ENCODE measurements around the gene ARMH3. TPM values are rescaled to one million over a fixed set of nuclear protein-coding genes. Genes with fewer than 3 reads are reported as not detected.

Gene ARMH3
- total RNA-seq, 1 donor from 2014 or later = 6.3 TPM

DNA sequence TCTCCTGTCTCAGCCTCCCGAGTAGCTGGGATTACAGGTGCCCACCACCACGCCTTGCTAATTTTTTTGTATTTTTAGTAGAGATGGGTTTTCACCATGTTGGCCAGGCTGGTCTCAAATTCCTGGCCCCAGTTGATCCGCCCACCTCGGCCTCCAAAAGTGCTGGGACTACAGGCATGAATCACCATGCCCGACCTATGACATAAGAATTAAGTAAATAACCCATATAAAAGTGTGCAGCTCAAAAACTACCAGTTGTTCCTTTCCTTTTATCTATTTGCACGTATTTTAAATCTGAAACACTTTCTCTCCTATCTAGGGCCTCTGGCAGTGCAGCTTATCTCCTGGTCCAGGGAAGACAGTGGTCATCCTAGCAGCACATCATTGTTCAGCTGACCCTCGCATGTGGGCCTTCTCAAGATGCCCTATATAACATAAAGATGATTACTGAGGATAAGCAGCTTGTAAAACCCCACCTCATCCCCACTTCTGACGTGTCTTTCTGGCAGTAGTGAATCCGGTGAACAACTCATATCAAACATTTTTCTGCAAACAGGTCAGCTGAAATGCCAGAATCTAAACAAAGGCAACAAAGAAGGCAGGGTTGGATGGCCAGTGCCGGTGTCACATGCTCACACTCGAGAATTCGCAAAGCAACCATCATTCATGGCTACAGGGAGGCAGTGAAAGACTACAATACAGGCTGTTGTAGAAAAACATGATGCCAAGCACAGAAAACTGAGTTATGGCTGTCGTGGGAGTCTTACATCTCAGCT lies 176.3 kb downstream of the ARMH3 start:
- no peak overlapping the region for H3K4me3 ChIP-seq (ENCODE audit: low read depth, low read length)
- DNase-seq (ENCODE audit: low read depth) = peak; percentile 54
- H3K36me3 ChIP-seq (ENCODE audit: control insufficient read depth, insufficient read depth, low read length) = no peaks in the 10 kb centered on the region
- no peak for FAIRE-seq
- TF ChIP-seq, protein P1, sequence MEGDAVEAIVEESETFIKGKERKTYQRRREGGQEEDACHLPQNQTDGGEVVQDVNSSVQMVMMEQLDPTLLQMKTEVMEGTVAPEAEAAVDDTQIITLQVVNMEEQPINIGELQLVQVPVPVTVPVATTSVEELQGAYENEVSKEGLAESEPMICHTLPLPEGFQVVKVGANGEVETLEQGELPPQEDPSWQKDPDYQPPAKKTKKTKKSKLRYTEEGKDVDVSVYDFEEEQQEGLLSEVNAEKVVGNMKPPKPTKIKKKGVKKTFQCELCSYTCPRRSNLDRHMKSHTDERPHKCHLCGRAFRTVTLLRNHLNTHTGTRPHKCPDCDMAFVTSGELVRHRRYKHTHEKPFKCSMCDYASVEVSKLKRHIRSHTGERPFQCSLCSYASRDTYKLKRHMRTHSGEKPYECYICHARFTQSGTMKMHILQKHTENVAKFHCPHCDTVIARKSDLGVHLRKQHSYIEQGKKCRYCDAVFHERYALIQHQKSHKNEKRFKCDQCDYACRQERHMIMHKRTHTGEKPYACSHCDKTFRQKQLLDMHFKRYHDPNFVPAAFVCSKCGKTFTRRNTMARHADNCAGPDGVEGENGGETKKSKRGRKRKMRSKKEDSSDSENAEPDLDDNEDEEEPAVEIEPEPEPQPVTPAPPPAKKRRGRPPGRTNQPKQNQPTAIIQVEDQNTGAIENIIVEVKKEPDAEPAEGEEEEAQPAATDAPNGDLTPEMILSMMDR (IDR thresholded peaks at IDR 0.05; ENCODE audit: insufficient read depth, low read length, severe bottlenecking) = no peak
- H3K27me3 ChIP-seq (ENCODE audit: control insufficient read depth, insufficient read depth, low read length) = no peaks in the 10 kb centered on the region

DNA sequence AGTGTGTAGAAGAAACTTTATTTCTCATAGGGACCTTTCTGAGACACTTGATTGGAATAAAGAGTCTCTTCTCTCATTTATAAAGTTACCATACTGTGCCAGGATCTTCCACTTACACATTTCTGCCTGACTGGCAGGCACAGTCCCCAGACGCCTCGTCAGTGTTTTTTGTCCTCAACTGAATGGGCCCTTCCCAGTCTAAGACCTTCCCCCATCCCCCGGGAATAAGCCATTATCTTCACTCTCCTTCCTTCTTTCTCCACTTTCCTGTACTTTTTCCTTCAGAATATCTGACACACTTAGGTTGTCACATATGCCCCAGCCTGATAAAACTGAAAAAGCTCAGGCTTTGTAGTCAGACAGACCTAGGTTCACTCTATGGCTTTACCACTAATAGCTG lies 177.1 kb downstream of the ARMH3 start:
- Histone ChIP-seq H3K4me3 (ENCODE audit: low read depth, low read length) (no peak overlapping the region), H3K27me3 (ENCODE audit: control insufficient read depth, insufficient read depth, low read length) (no peaks in the 10 kb centered on the region), H3K36me3 (ENCODE audit: control insufficient read depth, insufficient read depth, low read length) (no peaks in the 10 kb centered on the region)
- FAIRE-seq (no peak), DNase-seq (ENCODE audit: low read depth) (no peak)
- TF ChIP-seq, protein P1 (IDR thresholded peaks at IDR 0.05; ENCODE audit: insufficient read depth, low read length, severe bottlenecking) = no peak

DNA sequence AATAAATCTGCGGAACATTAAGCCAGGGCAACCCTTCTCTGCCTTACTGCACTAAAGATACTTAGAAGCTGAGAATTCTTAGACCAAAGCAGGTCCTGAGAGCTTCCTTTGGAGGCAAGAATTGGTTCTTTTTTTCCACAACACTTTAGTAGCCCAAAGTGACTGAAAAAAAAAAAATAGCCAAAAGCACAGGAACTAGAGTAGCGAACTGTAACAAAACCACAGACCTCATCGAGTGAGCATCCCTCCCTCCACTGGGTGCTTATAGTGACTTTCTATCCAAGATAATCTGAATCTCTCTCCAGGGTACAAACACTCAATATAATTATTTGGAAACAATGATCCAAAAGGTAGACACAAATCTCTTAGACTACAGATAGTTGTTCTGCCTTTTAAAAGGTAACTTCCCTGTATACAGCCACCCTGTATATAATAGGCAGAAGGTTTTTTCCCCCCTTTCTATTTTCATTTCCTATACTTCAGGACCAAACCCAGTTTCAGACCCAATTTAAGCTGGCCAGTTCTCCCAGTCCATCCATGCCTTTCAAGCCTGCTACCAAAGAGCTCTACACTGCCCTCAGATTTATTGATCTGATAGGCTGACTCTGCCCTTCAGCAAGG lies 180.8 kb downstream of the ARMH3 start:
- no peak overlapping the region for H3K4me3 ChIP-seq (ENCODE audit: low read depth, low read length)
- DNase-seq (ENCODE audit: low read depth) (no peak), FAIRE-seq (no peak)
- TF ChIP-seq, protein P1 (IDR thresholded peaks at IDR 0.05; ENCODE audit: insufficient read depth, low read length, severe bottlenecking) = no peak
- no peaks in the 10 kb centered on the region for H3K36me3 ChIP-seq (ENCODE audit: control insufficient read depth, insufficient read depth, low read length)
- H3K27me3 ChIP-seq (ENCODE audit: control insufficient read depth, insufficient read depth, low read length) = no peaks in the 10 kb centered on the region

DNA sequence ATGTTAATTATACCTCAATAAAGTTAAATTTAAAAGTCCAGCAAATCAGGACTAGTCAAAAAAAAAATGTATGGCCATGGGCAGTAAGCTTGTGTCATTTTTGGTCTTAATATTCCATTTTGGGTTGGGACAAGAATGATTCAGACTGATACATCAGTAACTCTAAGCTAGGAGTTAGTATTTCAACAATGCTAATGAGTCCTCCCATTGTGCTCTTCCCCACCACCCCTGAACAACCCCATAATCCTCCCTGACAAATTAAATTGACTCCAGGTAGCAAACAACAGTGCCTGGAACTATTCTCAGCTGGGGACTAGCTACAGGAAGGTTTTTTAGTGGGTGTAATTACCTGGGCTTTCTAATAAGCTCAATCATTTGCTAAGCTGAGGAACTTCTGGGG lies 181.7 kb downstream of the ARMH3 start:
- FAIRE-seq (no peak), DNase-seq (ENCODE audit: low read depth) (no peak)
- Histone ChIP-seq H3K36me3 (ENCODE audit: control insufficient read depth, insufficient read depth, low read length) (no peaks in the 10 kb centered on the region), H3K27me3 (ENCODE audit: control insufficient read depth, insufficient read depth, low read length) (no peaks in the 10 kb centered on the region), H3K4me3 (ENCODE audit: low read depth, low read length) (no peak overlapping the region)
- TF ChIP-seq, protein P1 (IDR thresholded peaks at IDR 0.05; ENCODE audit: insufficient read depth, low read length, severe bottlenecking) = no peak

DNA sequence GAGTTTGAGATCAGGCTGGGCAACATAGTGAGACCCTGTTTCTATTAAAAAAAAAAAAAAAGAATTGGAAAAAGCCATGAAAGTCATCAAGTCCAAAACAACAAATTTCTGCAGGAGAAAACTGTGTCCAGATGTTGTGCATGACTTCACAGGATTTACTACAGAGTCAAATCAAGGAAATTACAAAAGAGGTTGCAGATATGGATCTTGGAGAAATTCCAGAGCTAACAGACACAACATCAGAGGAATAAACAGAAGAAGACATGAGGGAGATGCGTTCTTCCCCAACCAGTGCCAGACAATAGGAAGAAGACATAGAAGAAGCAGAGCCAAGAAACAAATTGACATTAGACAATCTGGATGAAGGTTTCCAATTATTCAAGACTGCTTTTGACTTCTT lies 188.0 kb downstream of the ARMH3 start:
- DNase-seq (ENCODE audit: low read depth) (no peak), FAIRE-seq (no peak)
- Histone ChIP-seq H3K36me3 (ENCODE audit: control insufficient read depth, insufficient read depth, low read length) (no peaks in the 10 kb centered on the region), H3K27me3 (ENCODE audit: control insufficient read depth, insufficient read depth, low read length) (no peaks in the 10 kb centered on the region), H3K4me3 (ENCODE audit: low read depth, low read length) (no peak overlapping the region)
- TF ChIP-seq, protein P1 (IDR thresholded peaks at IDR 0.05; ENCODE audit: insufficient read depth, low read length, severe bottlenecking) = no peak

All from bronchial epithelial cell (primary cell).